Neutrophil (primary cell): ENCODE results near the gene HACD3.
"Not testable (repeated sequence)": the region's sequence is repeated elsewhere in the genome, so short reads cannot be mapped to it uniquely, and the experiment has no call there.

Experiments used
- H3K27ac ChIP-seq: fragments of 200-600 bp; sonication (generic); 2 replicates; pipeline ENCODE4 v1.5.1; 2016; ENCODE audit warnings: mild to moderate bottlenecking, moderate library complexity
- H3K27me3 ChIP-seq: fragments of 200-600 bp; sonication (generic); 2 replicates; pipeline ENCODE4 v1.6.0; 2016; ENCODE audit warnings: mild to moderate bottlenecking
- H3K36me3 ChIP-seq: fragments of 200-600 bp; sonication (generic); 2 replicates; pipeline ENCODE4 v1.5.1; 2017
- H3K4me1 ChIP-seq, 2 experiments: fragments of 200-600 bp in 1 of 2; sonication (generic) in 1 of 2; 1 replicate in 1 of 2; 2 replicates in 1 of 2; pipeline versions ENCODE4 v1.5.1 to v1.6.1; 2013 to 2016; ENCODE audit warnings: low read depth in 1 of 2, low read length in 1 of 2, mild to moderate bottlenecking in 1 of 2, moderate library complexity in 1 of 2; ENCODE audit not compliant: control insufficient read depth in 1 of 2, insufficient read depth in 1 of 2
- H3K4me3 ChIP-seq, 2 experiments: fragments of 200-600 bp in 1 of 2; sonication (generic) in 1 of 2; 1 replicate in 1 of 2; 2 replicates in 1 of 2; pipeline ENCODE4 v1.5.1; 2013 to 2016; ENCODE audit warnings: low read depth in 1 of 2, low read length in 1 of 2, mild to moderate bottlenecking in 1 of 2, moderate library complexity in 1 of 2
- H3K9me3 ChIP-seq: fragments of 200-600 bp; sonication (generic); 2 replicates; pipeline ENCODE4 v1.5.1; 2016
- TF ChIP-seq, protein P1 (sequence below): fragments of 200-600 bp; sonication (generic); IDR thresholded peaks from 2 replicates; pipeline ENCODE4 v1.5.1; 2016; ENCODE audit warnings: antibody characterized with exemption

The HACD3 gene

DNA sequence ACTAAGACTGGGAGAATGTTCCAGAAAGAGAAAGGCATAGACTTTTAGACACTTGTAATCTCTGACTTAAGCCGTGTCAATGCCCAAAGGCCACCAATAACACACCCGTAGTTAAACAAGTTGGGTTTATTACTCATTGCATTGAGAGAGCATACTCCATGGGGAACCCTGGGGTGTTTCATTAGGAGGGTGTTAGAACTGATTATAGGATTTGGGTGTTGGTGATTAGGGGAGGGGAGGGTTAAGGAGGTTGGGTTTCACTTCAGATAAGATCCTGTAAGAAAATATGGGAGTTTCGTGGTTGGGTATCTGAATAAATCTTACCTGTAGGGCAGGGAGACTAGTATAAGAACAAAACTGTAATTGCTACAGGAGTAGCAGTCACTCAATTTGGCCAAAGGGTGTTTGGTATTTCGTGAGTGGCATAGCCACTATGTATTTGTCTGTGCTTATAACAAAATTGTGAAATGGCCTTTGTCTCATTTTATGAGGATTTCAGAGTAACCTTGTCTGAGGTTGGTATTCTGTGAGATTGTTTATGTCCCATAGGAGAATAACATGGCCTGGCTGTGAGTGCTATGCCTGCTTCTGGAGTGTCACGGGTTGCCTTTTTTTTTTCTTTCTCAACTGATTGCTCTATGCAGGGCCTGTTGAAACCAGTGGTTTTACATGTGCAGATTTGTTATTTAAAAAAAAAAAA lies 2.9 kb downstream of the HACD3 start:
- Histone ChIP-seq H3K27me3 (no peaks in the 10 kb centered on the region), H3K27ac (no peak overlapping the region), H3K36me3 (no peaks in the 10 kb centered on the region), H3K9me3 (no peaks in the 10 kb centered on the region), H3K4me1 (peaks cover 12% of the 10 kb centered on the region in 2 experiments), H3K4me3 (no peak overlapping the region)
- TF ChIP-seq, protein P1, sequence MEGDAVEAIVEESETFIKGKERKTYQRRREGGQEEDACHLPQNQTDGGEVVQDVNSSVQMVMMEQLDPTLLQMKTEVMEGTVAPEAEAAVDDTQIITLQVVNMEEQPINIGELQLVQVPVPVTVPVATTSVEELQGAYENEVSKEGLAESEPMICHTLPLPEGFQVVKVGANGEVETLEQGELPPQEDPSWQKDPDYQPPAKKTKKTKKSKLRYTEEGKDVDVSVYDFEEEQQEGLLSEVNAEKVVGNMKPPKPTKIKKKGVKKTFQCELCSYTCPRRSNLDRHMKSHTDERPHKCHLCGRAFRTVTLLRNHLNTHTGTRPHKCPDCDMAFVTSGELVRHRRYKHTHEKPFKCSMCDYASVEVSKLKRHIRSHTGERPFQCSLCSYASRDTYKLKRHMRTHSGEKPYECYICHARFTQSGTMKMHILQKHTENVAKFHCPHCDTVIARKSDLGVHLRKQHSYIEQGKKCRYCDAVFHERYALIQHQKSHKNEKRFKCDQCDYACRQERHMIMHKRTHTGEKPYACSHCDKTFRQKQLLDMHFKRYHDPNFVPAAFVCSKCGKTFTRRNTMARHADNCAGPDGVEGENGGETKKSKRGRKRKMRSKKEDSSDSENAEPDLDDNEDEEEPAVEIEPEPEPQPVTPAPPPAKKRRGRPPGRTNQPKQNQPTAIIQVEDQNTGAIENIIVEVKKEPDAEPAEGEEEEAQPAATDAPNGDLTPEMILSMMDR = no peak

DNA sequence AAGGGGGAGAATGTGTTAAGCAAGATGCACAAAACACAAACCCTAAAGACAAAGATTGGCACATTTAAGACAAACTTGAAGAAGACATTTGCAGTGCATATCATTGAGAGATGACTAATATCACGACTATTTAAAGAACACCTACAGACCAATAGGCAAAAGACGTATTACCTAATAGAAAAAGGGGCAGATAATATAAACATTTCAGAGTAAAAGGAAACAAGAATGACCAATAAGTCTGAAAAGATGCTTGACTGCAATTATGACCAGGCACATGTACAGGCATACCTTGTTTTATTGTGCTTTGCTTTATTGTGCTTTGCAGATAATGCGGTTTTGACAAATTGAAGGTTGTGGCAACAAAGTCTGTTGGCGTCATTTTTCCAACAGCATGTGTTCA lies 4.9 kb downstream of the HACD3 start:
- H3K4me3 ChIP-seq = no peak overlapping the region
- no peaks in the 10 kb centered on the region for H3K36me3 ChIP-seq
- no peaks in the 10 kb centered on the region for H3K27me3 ChIP-seq
- TF ChIP-seq, protein P1 = no peak
- peaks cover 7 to 8% of the 10 kb centered on the region in 2 experiments for H3K4me1 ChIP-seq
- H3K27ac ChIP-seq = no peak overlapping the region
- no peaks in the 10 kb centered on the region for H3K9me3 ChIP-seq

DNA sequence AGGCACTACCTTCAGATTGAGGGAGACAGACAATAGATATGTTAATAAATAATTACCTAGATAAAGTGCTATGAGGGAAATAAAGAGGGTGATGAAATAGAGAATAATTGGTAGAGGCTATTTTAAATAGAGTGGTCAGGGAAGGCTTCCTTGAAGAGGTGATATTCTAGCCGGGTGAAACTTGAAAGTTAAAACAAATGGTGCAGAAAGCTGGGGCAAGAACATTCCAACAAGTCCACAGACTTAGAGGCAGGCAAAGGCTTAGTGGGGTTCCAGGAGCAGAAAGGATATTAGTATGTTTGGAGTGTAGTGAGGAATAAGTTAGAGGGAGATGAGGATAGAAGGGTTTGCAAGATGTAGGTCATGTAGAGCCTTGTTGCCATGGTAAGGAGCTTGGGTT lies 10.1 kb downstream of the HACD3 start:
- no peaks in the 10 kb centered on the region for H3K27me3 ChIP-seq
- no peak overlapping the region for H3K4me3 ChIP-seq
- no peaks in the 10 kb centered on the region for H3K9me3 ChIP-seq
- no peak overlapping the region for H3K27ac ChIP-seq
- TF ChIP-seq, protein P1 = no peak
- no peaks in the 10 kb centered on the region for H3K36me3 ChIP-seq
- no peaks in the 10 kb centered on the region for H3K4me1 ChIP-seq

DNA sequence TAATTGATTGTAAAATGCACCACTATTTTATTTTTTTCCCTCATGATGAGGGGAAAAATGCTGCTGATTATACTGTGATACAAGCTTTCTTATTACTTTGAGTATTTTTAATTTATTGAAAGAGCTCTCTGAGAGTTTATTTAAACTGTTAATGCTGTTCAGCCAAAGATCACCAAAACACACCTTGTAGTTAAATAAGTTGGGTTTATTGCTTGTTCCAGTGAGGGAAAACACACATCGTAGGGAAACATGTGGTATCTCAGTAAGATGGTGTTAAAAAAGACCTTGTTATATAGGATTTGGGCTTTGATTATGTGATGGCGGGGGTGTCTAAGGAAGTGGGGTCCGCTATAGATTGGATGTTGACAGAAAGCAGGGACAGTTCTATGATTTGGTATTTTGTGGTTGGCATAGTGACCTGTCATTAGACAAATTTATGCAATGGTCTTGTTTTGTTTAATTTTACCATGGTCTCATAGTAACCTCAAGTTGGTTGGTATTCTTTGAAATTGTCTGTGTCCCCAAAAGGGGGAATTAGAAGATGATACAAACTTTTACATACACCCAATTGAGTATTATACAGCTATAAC lies 11.1 kb downstream of the HACD3 start:
- Histone ChIP-seq H3K27me3 (no peaks in the 10 kb centered on the region), H3K9me3 (no peaks in the 10 kb centered on the region), H3K36me3 (no peaks in the 10 kb centered on the region), H3K4me3 (no peak overlapping the region), H3K4me1 (no peaks in the 10 kb centered on the region), H3K27ac (no peak overlapping the region)
- TF ChIP-seq, protein P1 = no peak

DNA sequence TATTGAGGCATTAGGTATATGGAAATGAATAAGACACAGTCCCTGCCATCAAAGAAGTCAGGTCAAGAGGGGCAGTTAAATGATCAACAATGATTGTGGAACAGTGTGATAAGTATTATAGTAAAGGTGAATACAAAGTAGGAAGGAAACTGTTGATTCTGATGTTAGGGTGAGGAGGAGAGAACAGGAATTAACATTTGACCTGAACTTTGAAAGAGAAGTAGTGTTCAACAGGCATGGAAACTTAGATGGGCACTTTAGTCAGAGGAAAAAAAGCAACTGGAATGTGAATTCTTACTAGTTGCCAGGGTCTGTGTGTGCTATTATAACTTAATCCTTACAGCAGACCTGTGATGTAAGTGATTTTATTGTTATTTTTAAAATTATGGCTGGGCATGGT lies 17.6 kb downstream of the HACD3 start:
- Histone ChIP-seq H3K4me3 (no peak overlapping the region), H3K4me1 (no peaks in the 10 kb centered on the region), H3K9me3 (no peaks in the 10 kb centered on the region), H3K36me3 (no peaks in the 10 kb centered on the region), H3K27ac (no peak overlapping the region), H3K27me3 (no peaks in the 10 kb centered on the region)
- TF ChIP-seq, protein P1 = no peak

DNA sequence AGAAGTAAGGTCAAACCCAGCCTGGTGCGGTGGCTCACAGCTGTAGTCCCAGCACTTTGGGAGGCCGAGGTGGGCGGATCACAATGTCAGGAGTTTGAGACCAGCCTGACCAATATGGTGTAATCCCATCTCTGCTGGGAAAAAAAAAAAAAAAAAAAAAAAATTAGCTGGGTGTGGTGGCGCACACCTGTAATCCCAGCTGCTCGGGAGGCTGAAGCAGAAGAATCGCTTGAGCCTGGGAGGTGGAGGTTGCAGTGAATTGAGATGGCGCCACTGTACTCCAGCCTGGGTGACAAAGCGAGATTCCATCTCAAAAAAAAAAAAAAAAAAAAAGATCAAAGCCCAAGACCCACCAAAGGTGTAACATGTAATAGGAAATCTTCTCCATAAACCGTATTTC lies 19.0 kb downstream of the HACD3 start:
- H3K27ac ChIP-seq, H3K9me3 ChIP-seq, H3K27me3 ChIP-seq: not testable (repeated sequence)

More for the DNA sequence above, 19.0 kb downstream of the HACD3 start:
- H3K4me3 ChIP-seq, H3K36me3 ChIP-seq, H3K4me1 ChIP-seq: not testable (repeated sequence)
